Measurements from ENCODE around the gene KCNC2.

DNA sequence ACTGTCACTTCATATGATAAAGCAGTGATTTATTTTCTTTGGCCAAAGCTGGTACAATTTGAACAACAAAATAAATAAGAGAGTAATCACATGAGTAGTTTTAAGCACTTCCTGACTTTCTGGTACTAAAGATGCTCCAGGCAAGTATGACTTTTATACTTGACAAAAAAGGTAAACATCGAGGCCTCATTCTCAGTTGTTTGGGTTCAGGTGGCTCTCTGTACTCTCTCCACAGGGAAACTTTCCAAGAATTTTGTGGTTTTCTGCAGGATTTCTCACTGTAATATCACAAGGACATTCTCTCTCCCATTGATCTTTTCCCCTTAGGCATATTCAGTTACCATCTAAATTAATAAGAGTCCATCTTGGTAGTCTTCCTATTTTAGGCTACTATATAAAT lies 26.6 kb upstream of the KCNC2 start:
- TF ChIP-seq EZH2 (IDR thresholded peaks at IDR 0.05; ENCODE audit: borderline replicate concordance, insufficient read depth, low read length, poor library complexity, severe bottlenecking) (no peak), POLR2AphosphoS5 (IDR thresholded peaks at IDR 0.05) (no peak)
- TF ChIP-seq, protein P1, sequence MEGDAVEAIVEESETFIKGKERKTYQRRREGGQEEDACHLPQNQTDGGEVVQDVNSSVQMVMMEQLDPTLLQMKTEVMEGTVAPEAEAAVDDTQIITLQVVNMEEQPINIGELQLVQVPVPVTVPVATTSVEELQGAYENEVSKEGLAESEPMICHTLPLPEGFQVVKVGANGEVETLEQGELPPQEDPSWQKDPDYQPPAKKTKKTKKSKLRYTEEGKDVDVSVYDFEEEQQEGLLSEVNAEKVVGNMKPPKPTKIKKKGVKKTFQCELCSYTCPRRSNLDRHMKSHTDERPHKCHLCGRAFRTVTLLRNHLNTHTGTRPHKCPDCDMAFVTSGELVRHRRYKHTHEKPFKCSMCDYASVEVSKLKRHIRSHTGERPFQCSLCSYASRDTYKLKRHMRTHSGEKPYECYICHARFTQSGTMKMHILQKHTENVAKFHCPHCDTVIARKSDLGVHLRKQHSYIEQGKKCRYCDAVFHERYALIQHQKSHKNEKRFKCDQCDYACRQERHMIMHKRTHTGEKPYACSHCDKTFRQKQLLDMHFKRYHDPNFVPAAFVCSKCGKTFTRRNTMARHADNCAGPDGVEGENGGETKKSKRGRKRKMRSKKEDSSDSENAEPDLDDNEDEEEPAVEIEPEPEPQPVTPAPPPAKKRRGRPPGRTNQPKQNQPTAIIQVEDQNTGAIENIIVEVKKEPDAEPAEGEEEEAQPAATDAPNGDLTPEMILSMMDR (IDR thresholded peaks at IDR 0.05; ENCODE audit: poor library complexity, severe bottlenecking): no peak
